Measurements from ENCODE around the gene FHIT. TPM values are rescaled to one million over a fixed set of nuclear protein-coding genes. Genes with fewer than 3 reads are reported as not detected.

Gene FHIT
- total RNA-seq, 4 donors from 2014 or later = 4.6 to 6.1 (median 5.7) TPM

DNA sequence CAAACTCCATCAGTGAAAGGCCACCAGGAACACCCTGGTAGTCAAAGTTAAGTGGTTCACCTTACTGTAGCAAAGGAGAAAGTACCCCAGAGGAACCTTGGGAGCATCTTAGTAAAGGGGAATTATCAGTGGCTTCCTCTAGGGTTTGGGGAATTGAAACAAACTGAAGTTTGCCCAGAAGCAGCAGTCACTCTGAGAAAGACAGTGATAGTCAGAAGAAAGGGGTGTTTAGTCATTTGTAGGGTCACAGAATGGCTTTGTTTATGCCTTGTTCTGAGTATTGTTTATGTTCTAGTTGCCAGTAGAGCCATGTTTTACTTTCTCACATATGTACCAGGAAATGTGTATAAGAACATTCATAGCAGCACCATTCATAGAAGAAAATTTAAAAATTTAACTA lies 93.8 kb downstream of the FHIT start:
- intact Hi-C loops (cut with DNase I) = no loop called here
- no peaks in the 10 kb centered on the region for H3K36me3 ChIP-seq

DNA sequence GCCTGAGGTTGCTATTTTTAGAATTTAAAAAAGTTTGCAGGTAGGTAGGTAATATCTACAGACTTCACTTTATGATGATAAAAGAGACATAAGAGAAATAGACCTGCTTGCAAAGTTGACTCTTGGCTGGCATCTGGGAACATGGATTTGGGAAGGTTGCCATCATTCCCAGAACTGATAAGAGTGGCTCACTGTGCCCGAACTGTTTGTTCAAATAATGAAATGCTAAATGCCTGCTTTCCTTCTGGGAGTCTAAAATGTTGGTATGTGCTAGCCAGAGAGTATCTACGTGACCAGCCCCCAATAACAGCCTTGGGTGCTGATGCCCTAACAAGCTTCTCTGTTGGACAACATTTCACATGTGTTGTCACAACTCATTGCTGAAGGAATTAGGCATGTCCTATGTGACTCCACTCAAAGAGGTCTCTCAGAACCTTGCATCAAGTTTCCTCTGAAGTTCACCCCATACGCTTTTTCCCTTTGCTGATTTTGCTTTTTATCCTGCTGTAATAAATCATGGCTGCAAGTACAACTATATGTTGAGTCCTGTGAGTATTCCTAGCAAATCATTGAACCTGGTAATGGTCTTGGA lies 95.5 kb downstream of the FHIT start:
- 50% methylated on average over 3 of the region's 3 CpGs for WGBS
- Histone ChIP-seq H3K4me1 (peaks cover 0 to 11% (median 2%) of the 10 kb centered on the region in 4 donors), H3K27ac (replicated peaks in 1 of 4) (no peak overlapping the region), H3K36me3 (no peaks in the 10 kb centered on the region), H3K9me3 (no peaks in the 10 kb centered on the region), H3K4me3 (no peak overlapping the region), H3K27me3 (no peaks in the 10 kb centered on the region)
- intact Hi-C loops (cut with DNase I) = no loop called here
- TF ChIP-seq POLR2AphosphoS5 (IDR thresholded peaks at IDR 0.05) (no peak), POLR2A (IDR thresholded peaks at IDR 0.05; ENCODE audit: low read depth) (no peak), EP300 (IDR thresholded peaks at IDR 0.05) (no peak)
- TF ChIP-seq, protein P1, sequence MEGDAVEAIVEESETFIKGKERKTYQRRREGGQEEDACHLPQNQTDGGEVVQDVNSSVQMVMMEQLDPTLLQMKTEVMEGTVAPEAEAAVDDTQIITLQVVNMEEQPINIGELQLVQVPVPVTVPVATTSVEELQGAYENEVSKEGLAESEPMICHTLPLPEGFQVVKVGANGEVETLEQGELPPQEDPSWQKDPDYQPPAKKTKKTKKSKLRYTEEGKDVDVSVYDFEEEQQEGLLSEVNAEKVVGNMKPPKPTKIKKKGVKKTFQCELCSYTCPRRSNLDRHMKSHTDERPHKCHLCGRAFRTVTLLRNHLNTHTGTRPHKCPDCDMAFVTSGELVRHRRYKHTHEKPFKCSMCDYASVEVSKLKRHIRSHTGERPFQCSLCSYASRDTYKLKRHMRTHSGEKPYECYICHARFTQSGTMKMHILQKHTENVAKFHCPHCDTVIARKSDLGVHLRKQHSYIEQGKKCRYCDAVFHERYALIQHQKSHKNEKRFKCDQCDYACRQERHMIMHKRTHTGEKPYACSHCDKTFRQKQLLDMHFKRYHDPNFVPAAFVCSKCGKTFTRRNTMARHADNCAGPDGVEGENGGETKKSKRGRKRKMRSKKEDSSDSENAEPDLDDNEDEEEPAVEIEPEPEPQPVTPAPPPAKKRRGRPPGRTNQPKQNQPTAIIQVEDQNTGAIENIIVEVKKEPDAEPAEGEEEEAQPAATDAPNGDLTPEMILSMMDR (IDR thresholded peaks at IDR 0.05) = no peak
- DNase-seq (ENCODE audit: extremely low spot score) = no peak

More for the DNA sequence above, 93.8 kb downstream of the FHIT start:
- H3K27me3 ChIP-seq = no peaks in the 10 kb centered on the region
- peaks cover 0 to 11% (median 2%) of the 10 kb centered on the region in 4 donors for H3K4me1 ChIP-seq
- no peaks in the 10 kb centered on the region for H3K9me3 ChIP-seq
- no peak overlapping the region for H3K27ac ChIP-seq (replicated peaks in 1 of 4)
- no peak overlapping the region for H3K4me3 ChIP-seq
- no peak for DNase-seq (ENCODE audit: extremely low spot score)
- TF ChIP-seq EP300 (IDR thresholded peaks at IDR 0.05) = no peak
- TF ChIP-seq, protein P1 (IDR thresholded peaks at IDR 0.05) = no peak
- TF ChIP-seq POLR2A (IDR thresholded peaks at IDR 0.05; ENCODE audit: low read depth) = no peak
- no peak for TF ChIP-seq POLR2AphosphoS5 (IDR thresholded peaks at IDR 0.05)

DNA sequence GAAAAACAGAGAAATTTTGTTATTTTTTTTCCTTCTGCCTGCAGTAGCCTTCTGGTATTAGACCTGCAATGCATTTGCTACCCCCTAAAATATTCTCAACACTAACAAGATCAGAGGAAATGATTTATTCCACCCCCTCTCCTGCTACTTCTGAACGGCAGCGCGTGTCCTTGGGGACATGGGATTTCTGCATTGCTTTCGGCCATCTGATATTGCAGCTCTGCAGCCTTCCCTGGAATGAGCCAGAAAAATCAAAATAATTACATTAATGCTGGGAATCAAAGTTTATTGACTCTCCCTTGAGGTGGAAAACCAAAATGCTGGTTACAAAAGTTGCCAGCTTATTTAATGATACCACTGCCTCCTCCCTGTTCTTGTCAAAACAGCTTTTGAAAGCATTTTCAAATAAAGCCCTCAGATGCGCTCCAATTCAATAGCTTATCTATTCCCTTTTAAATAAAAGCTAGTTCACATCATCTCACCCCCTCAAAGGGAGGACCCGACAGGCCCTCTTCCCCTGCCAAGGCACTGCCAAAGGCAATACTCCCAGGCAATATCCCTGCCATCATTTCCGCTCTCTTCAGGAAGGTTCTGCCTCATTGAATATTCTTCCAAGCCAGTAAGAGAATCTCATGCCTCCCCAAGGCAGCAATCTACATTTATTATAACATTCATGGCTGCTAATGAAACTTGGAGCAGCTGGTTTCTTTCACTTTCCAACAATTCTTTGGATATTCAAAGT lies 96.6 kb downstream of the FHIT start:
- intact Hi-C loops (cut with DNase I) = no loop called here
- TF ChIP-seq, protein P1 (IDR thresholded peaks at IDR 0.05) = no peak
- no peak for TF ChIP-seq EP300 (IDR thresholded peaks at IDR 0.05)
- no peak for TF ChIP-seq POLR2AphosphoS5 (IDR thresholded peaks at IDR 0.05)
- DNase-seq (ENCODE audit: extremely low spot score) = no peak
- H3K27me3 ChIP-seq = no peaks in the 10 kb centered on the region
- no peak overlapping the region for H3K4me3 ChIP-seq
- peaks cover 0 to 11% (median 2%) of the 10 kb centered on the region in 4 donors for H3K4me1 ChIP-seq
- no peak overlapping the region for H3K27ac ChIP-seq (replicated peaks in 1 of 4)
- no peaks in the 10 kb centered on the region for H3K36me3 ChIP-seq
- WGBS = 79% methylated on average over 7 of the region's 7 CpGs
- H3K9me3 ChIP-seq = no peaks in the 10 kb centered on the region

DNA sequence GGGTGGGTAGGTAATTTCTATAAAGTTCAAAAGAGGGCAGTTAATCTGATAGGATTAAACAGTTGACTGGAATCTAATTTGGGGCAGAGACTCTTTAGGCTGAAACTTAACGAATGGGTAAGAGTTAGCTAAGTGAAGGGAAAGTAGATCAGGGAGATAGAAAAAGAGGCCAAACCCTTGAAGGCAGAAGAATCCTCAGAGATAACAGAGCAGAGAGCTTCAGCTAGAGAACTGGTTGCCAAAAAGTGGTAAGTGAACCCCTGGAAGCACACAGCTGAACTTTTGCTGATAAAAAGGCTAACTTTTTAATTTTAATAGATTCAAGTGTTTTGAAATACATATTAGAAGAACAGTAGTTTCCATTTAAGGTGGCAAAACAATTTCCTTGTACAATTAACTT lies 99.2 kb downstream of the FHIT start:
- TF ChIP-seq EP300 (IDR thresholded peaks at IDR 0.05) = no peak
- TF ChIP-seq, protein P1 (IDR thresholded peaks at IDR 0.05) = no peak
- no peak for TF ChIP-seq POLR2AphosphoS5 (IDR thresholded peaks at IDR 0.05)
- no peak for TF ChIP-seq POLR2A (IDR thresholded peaks at IDR 0.05; ENCODE audit: low read depth)
- H3K4me3 ChIP-seq = no peak overlapping the region
- H3K27ac ChIP-seq (replicated peaks in 1 of 4) = no peak overlapping the region
- no peaks in the 10 kb centered on the region for H3K27me3 ChIP-seq
- WGBS = 100% methylated on average over 1 of the region's 1 CpG
- intact Hi-C loops (cut with DNase I) = no loop called here
- no peaks in the 10 kb centered on the region for H3K36me3 ChIP-seq
- no peaks in the 10 kb centered on the region for H3K9me3 ChIP-seq
- peaks cover 0 to 11% (median 2%) of the 10 kb centered on the region in 4 donors for H3K4me1 ChIP-seq
- DNase-seq (ENCODE audit: extremely low spot score) = no peak

Data from esophagus muscularis mucosa (tissue), 4 donors.